ENCODE data around the gene SMIM17.

DNA sequence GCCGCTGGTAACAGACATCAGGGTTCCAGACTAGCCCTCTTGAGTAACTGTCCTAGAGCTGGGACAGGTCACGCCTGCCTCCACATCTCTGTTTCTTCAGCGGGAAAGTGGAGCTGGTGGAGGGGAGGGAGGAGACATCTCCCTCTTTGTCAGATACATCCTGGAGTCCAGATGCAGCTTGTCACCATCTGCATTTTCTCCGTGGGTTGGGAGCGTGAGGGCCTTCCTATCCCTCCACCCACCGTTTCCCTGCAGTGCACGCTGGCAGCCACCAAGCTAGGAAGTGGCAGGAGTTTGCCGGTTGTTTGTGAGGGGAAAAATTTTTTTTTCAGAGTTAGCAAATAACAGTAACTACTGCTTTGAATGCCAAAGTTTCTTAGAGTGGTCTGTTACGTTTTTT, 20.0 kb upstream of the SMIM17 start:
- TF ChIP-seq, protein P1, sequence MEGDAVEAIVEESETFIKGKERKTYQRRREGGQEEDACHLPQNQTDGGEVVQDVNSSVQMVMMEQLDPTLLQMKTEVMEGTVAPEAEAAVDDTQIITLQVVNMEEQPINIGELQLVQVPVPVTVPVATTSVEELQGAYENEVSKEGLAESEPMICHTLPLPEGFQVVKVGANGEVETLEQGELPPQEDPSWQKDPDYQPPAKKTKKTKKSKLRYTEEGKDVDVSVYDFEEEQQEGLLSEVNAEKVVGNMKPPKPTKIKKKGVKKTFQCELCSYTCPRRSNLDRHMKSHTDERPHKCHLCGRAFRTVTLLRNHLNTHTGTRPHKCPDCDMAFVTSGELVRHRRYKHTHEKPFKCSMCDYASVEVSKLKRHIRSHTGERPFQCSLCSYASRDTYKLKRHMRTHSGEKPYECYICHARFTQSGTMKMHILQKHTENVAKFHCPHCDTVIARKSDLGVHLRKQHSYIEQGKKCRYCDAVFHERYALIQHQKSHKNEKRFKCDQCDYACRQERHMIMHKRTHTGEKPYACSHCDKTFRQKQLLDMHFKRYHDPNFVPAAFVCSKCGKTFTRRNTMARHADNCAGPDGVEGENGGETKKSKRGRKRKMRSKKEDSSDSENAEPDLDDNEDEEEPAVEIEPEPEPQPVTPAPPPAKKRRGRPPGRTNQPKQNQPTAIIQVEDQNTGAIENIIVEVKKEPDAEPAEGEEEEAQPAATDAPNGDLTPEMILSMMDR (conservative IDR thresholded peaks at IDR 0.05 in 1 of 2, IDR thresholded peaks at IDR 0.05 in 1 of 2; ENCODE audit: extremely low read depth in 1 of 2, insufficient read depth in 1 of 2, low read depth in 1 of 2, low read length in 2 of 2), result no peak
- no peak for TF ChIP-seq EZH2 (IDR thresholded peaks at IDR 0.05; ENCODE audit: borderline replicate concordance, low read length)

All from mammary epithelial cell (primary cell).